ENCODE results near the gene RNF208. TPM values are rescaled to one million over a fixed set of nuclear protein-coding genes. Genes with fewer than 3 reads are reported as not detected.

Gene RNF208
- total RNA-seq, result 0.16 and 0.31 TPM in 2 replicates

DNA sequence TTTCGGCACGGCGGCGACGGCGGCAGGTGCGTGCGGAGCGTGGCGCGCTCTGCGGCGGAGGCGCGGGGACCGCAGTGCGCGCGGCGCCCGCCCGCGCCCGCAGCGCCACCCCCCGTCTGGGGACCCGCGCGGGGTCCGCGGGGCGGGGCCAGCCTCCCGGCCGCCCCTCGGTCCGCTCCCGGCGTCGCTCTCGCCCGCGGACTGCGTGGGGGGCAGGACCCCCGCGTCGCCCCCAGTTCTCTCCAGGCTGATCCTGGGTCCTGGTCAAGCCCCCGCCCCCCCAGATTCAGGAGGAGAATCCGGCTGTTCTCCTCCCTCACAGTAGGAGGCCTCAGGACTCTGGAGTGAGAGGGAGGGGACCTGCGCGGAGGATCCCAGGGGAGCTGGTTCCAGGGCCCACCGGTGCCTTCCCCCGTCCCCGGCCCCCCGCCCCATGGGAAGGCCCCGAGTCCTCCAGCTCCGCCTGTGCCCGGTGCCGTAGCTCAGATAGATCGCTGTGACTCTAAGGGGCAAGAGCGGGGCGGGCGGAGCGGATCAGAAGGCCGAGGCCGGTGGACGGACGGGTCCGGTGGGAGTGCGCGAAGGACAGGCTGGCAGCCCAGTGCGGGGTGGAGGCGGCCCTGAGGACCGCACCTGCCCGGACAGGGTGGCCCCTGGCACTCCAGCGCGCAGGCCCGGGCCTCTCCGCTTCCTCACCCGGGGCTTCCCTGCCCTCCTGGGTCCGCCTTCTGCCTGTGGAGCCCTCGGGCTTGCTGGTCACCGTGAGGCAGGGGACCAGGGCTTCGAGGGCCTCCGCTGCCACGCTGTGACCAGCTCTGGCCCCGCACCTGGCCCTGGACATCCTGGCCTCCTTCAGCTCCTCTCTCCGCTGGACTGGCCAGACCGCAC lies at the start of gene RNF208:
RNF208 (minus strand) TSS at position 51 of the 888 bp plus-strand sequence. CDS start 1,028 bp downstream, outside the sequence.

GRCh38 chr9:137254624-137255447 lies 32.8 kb upstream of the RNF208 start, which contains the start of gene NELFB:
Gene NELFB, plus strand, starts transcription at chr9:137255327.

DNA sequence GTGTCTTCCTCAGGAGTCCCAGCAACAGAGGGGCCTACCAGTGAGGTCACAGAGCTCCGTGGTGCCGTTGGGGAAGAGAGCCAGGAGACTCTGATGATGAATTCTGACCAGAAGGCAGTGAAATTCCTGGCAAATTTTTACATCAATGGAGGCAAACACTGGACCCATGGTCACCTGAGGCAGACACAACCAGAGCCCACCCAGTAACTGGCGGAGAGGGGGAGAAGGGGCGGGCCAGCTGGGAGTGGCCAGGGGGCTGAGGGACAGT lies 29.1 kb upstream of the RNF208 start, which contains the start of gene STPG3:
STPG3 (plus strand) TSS at position 93 of the 268 bp plus-strand sequence; CDS start at position 94, 1 bp downstream.

DNA sequence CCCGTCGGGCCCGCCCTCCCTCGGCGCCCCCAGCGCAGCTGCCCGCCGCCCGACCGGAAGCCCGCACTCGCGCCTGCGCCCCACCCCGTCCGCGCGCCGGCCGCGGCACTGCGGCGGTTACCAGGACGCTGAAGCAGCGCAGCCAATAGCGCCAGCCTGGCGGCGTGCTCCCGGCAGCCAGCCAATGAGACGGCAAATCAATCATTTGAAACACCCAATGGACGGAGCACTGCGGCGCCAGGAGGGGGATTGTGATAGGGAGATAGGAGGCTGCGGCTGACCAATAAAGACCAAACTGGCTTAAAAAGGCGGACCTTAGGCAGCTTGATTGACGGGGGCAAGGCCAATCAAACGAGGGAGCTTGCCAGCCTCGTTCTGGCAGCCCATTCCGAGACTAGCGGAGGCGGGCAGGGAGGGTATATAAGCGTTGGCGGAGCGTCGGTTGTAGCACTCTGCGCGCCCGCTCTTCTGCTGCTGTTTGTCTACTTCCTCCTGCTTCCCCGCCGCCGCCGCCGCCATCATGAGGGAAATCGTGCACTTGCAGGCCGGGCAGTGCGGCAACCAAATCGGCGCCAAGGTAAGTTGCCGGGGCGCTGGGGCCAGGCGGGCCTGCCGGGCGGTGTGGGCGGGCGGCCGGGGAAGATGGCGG lies 18.9 kb upstream of the RNF208 start, which contains the start of gene TUBB4B:
TUBB4B (plus strand) TSS at position 447 of the 649 bp plus-strand sequence; CDS start at position 521, 74 bp downstream.

GRCh38 chr9:137230705-137231371 lies 8.8 kb upstream of the RNF208 start, which contains the start of gene SLC34A3:
Gene SLC34A3, plus strand, starts transcription at chr9:137230901. Its CDS starts 802 bp downstream, at chr9:137231703.

GRCh38 chr9:137227054-137227852 lies 5.2 kb upstream of the RNF208 start, which contains the start of gene RNF224:
Gene RNF224, plus strand, starts transcription at chr9:137227502. Its CDS starts 834 bp downstream, at chr9:137228336.

GRCh38 chr9:137224830-137225694 lies 3.0 kb upstream of the RNF208 start, which contains the start of gene CYSRT1:
Gene CYSRT1, plus strand, starts transcription at chr9:137225174. Its CDS starts 448 bp downstream, at chr9:137225622.

GRCh38 chr9:137205126-137206069 lies 16.6 kb downstream of the RNF208 start, which contains the start of the genes NDOR1 and TMEM203:
Gene NDOR1, plus strand, starts transcription at chr9:137205700. Its CDS starts 78 bp downstream, at chr9:137205778.
Gene TMEM203, minus strand, starts transcription at chr9:137205648. Its CDS starts 234 bp downstream, at chr9:137205414.

DNA sequence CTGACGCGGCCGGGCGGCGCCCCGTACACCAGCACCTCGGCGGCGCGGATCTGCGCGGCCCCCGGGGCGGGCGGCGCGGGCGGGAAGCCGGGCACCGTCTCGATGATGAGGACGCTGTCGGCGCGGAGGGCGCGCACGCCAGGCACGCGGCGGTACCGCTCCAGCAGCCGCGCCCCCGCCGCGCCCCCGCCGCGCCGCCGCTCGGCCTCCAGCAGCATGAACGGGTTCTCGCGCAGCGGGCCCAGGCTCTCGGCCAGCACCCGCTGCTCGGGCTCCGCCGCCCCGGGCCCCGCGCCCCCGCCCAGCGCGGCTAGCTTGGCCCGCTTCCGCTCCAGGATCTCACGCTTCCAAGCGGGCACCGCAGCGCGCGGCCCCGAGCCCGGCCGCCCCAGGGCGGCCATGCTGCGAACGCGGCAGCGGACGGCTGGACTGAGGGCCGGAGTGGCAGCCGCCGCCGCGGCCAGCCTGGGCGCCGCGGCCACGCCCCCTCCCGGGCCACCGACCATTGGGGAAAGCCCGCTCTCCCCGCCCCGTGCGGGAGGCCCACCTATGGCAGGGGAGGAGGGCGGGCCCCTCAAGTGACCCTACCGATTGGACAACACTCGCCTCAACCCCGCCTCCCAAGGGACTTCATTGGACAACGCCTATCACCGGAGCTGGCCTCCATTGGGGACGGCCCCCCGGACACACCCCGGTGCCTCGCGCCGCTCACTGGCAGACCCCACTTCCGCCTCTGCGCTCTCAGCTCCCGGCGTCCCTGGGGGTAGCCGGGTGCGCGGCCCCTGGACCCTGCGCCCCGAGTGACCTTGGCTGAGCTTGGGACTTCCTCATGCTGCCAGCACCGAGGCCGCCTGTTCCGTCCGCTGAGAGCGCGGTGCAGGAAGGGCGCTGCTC lies 21.5 kb downstream of the RNF208 start, which contains the start of gene TPRN:
TPRN (minus strand) TSS at position 431 of the 894 bp plus-strand sequence; CDS start at position 401, 30 bp downstream.

DNA sequence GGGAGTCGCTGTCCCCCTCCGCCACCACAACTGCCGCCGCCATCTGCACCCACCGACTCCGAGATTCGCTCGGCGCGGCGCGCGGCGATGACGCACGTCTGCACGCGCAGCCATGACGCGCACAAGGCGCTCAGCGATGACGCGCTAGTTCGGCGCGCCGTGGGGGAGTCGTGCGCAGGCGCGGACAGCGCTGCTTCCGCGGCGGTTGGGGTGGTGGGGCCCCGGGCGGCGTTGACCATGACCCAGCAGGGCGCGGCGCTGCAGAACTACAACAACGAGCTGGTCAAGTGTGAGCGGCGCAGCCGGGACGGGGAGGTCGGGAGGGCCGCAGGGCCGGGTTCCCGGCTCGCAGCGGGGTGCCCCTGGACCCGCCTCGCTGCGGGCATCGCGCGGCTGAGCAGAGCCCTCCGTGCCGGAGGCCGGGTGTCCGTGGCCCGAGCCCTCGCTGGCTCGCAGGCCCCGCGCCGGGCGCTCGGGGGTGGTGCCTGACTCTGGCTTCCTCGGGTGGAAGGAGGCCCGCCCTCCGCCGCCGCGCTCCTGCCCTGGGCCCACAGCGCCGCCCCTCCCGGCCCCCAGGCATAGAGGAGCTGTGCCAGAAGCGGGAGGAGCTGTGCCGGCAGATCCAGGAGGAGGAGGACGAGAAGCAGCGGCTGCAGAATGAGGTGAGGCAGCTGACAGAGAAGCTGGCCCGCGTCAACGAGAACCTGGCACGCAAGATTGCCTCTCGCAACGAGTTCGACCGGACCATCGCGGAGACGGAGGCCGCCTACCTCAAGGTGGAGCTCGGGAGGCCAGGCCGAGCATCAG lies 33.3 kb downstream of the RNF208 start, which contains the start of the genes ANAPC2 and SSNA1:
ANAPC2 (minus strand) TSS at position 71 of the 807 bp plus-strand sequence; CDS start at position 43, 28 bp downstream.
SSNA1 (plus strand) TSS at position 187 of the 807 bp plus-strand sequence; CDS start at position 238, 51 bp downstream.

Other genes with a start within 250 kb of the RNF208 start
- gene PTGDS, start 244.7 kb downstream of the RNF208 start, total RNA-seq, result 0.38 TPM in 1 of 2 replicates, not detected in the other
- gene LCNL1, start 239.2 kb downstream of the RNF208 start, total RNA-seq, result 0.06 TPM in 1 of 2 replicates, not detected in the other
- gene PAXX, start 229.8 kb downstream of the RNF208 start, total RNA-seq, result 7.7 and 10.7 TPM in 2 replicates
- gene CLIC3, start 225.7 kb downstream of the RNF208 start, total RNA-seq, result not detected in 2 replicates
- gene ABCA2, start 194.0 kb downstream of the RNF208 start, total RNA-seq, result 5.0 and 29.3 TPM in 2 replicates
- gene FUT7, start 190.2 kb downstream of the RNF208 start, total RNA-seq, result not detected in 2 replicates
- 29.6 and 30.9 TPM in 2 replicates for gene NPDC1, start 176.1 kb downstream of the RNF208 start, total RNA-seq
- under 0.01 TPM in 1 of 2 replicates, not detected in the other for gene ENTPD2, start 168.2 kb downstream of the RNF208 start, total RNA-seq
- 8.8 and 13.6 TPM in 2 replicates for gene SAPCD2, start 151.7 kb downstream of the RNF208 start, total RNA-seq
- 12.1 and 23.3 TPM in 2 replicates for gene UAP1L1, start 144.7 kb downstream of the RNF208 start, total RNA-seq
- gene MAN1B1, start 135.3 kb downstream of the RNF208 start, total RNA-seq, result 58.6 and 66.0 TPM in 2 replicates
- gene DPP7, start 107.5 kb downstream of the RNF208 start, total RNA-seq, result 77.9 and 85.8 TPM in 2 replicates
- under 0.01 and 0.06 TPM in 2 replicates for gene GRIN1, start 83.1 kb downstream of the RNF208 start, total RNA-seq
- not detected in 2 replicates for gene LRRC26, start 52.2 kb downstream of the RNF208 start, total RNA-seq
- gene TMEM210, start 50.2 kb downstream of the RNF208 start, total RNA-seq, result not detected in 2 replicates
- gene ANAPC2, start 33.7 kb downstream of the RNF208 start, total RNA-seq, result 21.0 and 37.3 TPM in 2 replicates
- gene SSNA1, start 33.6 kb downstream of the RNF208 start, total RNA-seq, result 96.5 and 111 TPM in 2 replicates
- gene TPRN, start 21.5 kb downstream of the RNF208 start, total RNA-seq, result 3.2 and 3.4 TPM in 2 replicates
- 17.2 and 23.9 TPM in 2 replicates for gene TMEM203, start 16.6 kb downstream of the RNF208 start, total RNA-seq
- gene NDOR1, start 16.5 kb downstream of the RNF208 start, total RNA-seq, result 2.3 and 3.3 TPM in 2 replicates
- 0.16 TPM in 1 of 2 replicates, not detected in the other for gene CYSRT1, start 2.9 kb upstream of the RNF208 start, total RNA-seq
- gene RNF224, start 5.3 kb upstream of the RNF208 start, total RNA-seq, result not detected in 2 replicates
- not detected in 2 replicates for gene SLC34A3, start 8.7 kb upstream of the RNF208 start, total RNA-seq
- gene TUBB4B, start 19.0 kb upstream of the RNF208 start, total RNA-seq, result 196 and 202 TPM in 2 replicates
- not detected in 2 replicates for gene STPG3, start 29.0 kb upstream of the RNF208 start, total RNA-seq
- gene NELFB, start 33.1 kb upstream of the RNF208 start, total RNA-seq, result 63.6 and 66.1 TPM in 2 replicates
- gene TOR4A, start 55.5 kb upstream of the RNF208 start, total RNA-seq, result 14.9 and 27.1 TPM in 2 replicates
- 28.1 and 30.0 TPM in 2 replicates for gene NRARP, start 80.0 kb upstream of the RNF208 start, total RNA-seq
- 18.0 and 25.7 TPM in 2 replicates for gene EXD3, start 200.9 kb upstream of the RNF208 start, total RNA-seq
- gene NOXA1, start 201.2 kb upstream of the RNF208 start, total RNA-seq, result 0.97 and 2.1 TPM in 2 replicates
- gene ENTPD8, start 219.1 kb upstream of the RNF208 start, total RNA-seq, result 0.06 and 0.16 TPM in 2 replicates
- 11.0 and 20.5 TPM in 2 replicates for gene NSMF, start 237.1 kb upstream of the RNF208 start, total RNA-seq